ENCODE results near the gene SLC7A14.

DNA sequence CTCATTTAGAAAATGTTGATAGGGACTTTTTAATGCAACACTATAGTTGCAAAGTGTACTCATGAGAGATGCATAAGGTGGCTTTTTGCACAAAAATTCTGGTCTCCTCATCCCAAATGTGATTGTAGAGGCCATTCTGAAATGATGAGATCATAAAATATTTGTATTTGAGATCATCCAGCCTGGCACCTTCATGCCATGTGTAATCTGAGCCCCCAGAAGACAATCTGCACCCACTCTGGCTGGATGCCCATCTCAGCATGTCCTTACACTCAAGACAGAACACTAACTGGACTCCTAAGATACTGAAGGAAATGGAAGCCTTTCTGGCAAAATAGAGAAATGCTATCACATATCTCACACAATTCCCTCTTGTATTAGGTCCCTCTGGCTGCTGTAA is 49.2 kb downstream of the SLC7A14 start:
- no peak for TF ChIP-seq CTCF (IDR thresholded peaks at IDR 0.05; ENCODE audit: low read length)
- TF ChIP-seq EZH2phosphoT487 (IDR thresholded peaks at IDR 0.05; ENCODE audit: low read length) = no peak
- no peak for TF ChIP-seq EZH2 (optimal IDR thresholded peaks at IDR 0.05; ENCODE audit: low read depth, low read length)
